B cell (primary cell): ENCODE results near the gene RASGRF2.

Experiments used
- EZH2 ChIP-seq: IDR thresholded peaks from 2 replicates; pipeline ENCODE4 v1.6.1; 2012; ENCODE audit warnings: borderline replicate concordance, low read depth, mild to moderate bottlenecking, moderate library complexity, low read length; ENCODE audit not compliant: insufficient read depth, poor library complexity, severe bottlenecking
- TF ChIP-seq, protein P1 (sequence below): fragments of 200-600 bp; IDR thresholded peaks from one replicate; pipeline ENCODE4 v1.8.0; 2022; ENCODE audit warnings: antibody characterized with exemption, mild to moderate bottlenecking

DNA sequence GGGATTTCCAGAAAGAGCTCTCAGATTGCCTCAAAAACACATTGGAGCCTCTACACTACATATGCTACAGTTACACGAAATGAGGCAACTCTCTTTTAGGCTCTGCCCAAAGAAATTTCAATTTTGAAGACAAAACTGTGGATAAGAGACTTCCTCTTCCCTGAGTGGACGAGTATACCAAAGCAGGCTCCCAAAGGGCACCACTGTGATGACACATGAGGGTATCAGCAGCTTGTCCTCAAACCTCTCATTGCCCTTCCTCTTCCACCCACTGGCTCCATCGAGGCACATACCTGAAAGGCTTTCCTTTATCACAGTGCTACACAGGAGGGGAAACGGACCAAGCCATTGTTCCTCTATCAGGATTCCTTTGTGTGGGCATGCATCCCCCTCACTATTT lies 284.3 kb downstream of the RASGRF2 start:
- TF ChIP-seq EZH2: no peak
- TF ChIP-seq, protein P1, sequence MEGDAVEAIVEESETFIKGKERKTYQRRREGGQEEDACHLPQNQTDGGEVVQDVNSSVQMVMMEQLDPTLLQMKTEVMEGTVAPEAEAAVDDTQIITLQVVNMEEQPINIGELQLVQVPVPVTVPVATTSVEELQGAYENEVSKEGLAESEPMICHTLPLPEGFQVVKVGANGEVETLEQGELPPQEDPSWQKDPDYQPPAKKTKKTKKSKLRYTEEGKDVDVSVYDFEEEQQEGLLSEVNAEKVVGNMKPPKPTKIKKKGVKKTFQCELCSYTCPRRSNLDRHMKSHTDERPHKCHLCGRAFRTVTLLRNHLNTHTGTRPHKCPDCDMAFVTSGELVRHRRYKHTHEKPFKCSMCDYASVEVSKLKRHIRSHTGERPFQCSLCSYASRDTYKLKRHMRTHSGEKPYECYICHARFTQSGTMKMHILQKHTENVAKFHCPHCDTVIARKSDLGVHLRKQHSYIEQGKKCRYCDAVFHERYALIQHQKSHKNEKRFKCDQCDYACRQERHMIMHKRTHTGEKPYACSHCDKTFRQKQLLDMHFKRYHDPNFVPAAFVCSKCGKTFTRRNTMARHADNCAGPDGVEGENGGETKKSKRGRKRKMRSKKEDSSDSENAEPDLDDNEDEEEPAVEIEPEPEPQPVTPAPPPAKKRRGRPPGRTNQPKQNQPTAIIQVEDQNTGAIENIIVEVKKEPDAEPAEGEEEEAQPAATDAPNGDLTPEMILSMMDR: no peak
